Measurements from ENCODE around the gene RHBDD2.
"Not testable (repeated sequence)": the region's sequence is repeated elsewhere in the genome, so short reads cannot be mapped to it uniquely, and the experiment has no call there.

RHBDD2 gene

DNA sequence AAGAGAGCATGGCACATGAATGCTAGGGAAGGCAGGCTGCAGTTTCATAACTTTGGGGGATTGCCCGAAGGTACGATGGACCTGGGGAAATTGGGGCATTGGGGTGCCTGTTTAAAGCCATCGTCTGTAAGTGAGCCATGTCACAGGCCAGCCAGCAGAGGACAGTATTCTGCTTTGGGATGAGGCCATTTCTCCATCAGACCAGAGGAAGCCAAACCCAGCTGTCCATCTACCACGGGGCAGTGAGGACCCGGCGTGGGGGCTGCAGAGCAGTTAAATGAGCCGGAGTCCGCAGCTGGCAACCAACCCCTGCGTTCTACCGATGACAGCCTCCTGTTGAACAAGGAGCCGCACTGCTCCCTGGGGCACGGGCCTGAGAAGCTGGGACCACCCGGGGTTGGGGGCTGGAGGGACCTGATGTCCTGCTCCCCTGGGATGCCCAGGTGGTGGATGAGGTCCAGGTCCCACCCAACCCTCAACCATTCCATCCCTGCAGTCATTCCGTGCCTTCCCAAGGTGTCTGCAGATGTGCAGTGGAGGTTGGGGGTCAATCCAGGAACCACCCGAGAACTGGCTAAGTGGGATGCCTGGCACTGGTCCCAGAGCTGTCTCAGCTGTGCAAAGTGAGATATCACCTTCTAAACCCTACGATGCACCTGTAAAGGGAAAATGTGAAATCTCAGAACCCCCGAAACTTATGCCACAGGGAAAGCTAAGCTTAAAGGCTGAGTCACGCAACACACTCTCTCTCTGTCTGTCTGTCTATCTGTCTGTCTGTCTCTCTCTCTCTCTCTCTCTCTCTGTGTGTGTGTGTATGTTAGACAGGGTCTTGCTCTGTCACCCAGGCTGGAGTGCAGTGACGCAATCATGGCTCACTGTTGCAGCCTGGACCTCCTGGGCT lies 12.1 kb upstream of the RHBDD2 start:
- DNase-seq: peak; percentile 42

DNA sequence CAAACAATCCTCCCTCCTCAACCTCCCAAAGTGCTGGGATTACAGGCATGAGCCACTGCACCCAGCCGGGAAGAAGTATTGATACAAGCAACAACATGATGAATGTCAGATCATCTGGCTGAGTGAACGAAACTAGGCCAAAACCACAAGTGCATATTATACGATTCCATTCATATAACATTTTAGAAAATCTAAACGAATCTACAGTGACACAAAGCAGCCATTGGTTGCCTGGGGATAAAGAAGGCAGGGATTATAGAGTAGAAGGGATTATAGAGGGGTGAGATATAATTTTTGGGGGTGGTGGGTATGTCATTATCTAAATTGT lies 11.5 kb upstream of the RHBDD2 start:
- no peak for DNase-seq

DNA sequence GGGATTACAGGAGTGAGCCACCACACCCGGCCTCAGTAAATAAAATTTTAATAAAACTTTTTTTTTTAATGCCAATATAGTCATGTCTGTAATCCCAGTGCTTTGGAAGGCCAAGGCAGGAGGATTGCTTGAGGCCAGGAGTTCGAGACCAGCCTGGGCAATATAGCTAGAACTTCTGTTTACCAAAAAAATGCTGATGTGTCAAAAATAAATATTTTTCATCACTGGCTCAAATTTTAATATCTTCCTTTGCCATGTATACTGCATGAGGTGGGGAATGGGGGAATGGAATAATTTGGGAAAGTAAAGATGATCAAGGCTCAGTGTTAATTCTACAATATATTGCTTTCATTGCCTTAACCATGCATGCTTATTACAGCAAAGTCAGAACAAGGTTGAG lies 10.7 kb upstream of the RHBDD2 start:
- DNase-seq: no peak

GRCh38 chr7:75869776-75870379 lies 9.0 kb upstream of the RHBDD2 start:
- DNase-seq: no peak

DNA sequence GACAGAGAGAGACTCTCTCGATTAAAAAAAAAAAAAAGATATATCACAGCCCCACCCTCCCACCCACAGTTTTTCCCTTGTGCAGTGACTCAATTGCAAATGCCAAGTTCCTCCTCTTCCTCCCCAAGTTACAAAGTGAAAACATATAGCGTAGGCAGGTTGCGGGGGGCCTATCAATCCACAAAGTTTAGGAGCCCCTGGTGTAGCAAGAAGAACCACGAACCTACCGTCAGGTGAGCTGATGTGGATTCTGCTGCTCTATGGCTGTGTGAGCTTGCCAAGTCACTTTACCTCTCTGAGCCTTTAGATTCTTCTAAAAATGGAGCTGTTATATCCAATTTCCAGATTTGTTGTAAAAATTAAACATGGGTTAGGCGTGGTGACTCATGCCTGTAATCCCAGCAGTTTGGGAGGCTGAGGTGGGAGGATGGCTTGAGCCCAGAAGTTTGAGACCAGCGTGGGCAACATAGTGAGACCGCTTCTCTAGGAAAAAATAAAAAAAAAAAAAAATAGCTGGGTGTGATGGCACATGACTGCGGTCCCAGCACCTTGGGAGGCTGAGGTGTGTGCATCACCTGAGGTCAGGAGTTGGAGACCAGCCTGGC lies 8.2 kb upstream of the RHBDD2 start:
- no peak for DNase-seq

GRCh38 chr7:75872073-75872782 lies 6.6 kb upstream of the RHBDD2 start:
- DNase-seq: no peak

DNA sequence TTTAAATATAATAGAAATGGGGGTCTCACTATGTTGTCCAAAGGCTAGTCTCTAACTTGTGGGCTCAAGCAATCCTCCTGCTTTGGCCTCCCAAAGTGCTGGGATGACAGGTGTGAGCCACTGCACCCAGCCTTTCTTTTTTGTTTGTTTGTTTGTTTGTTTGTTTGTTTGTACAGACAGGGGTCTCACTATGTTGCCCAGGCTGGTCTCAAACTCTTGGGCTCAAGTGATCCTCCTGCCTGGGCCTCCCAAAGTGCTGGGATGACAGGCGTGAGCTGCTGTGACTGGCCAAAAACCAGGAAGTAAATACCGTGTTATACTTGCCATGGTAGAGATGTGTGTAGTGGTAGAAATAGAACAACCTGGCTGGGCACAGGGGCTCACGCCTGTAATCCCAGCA lies 4.7 kb upstream of the RHBDD2 start:
- DNase-seq: not testable (repeated sequence)

- DNase-seq: no peak
Measured at GRCh38 chr7:75875113-75876080, 3.4 kb upstream of the RHBDD2 start.

GRCh38 chr7:75876126-75876881 lies 2.5 kb upstream of the RHBDD2 start:
- no peak for DNase-seq

DNA sequence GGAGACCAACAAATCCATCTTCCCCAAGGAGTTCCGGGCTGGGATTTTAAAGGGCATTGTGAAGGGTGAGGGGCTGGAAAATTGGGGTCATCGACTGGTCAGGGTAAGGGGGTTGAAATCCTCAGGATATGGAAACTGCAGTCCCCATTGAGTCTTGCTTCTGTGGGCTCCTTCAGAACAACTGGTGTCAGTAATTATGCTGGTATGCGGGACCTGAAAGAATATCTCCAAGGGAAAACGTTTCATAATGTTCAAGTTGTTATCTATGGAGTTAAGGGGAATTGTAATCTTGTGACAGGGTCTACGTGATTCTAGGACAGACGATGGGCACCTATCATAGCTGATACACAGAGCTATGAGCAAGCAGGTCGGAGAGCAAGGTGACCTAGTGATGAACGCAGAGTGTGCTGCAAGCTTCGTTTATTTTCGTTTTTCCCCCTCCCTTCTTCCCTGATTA lies 494 bp upstream of the RHBDD2 start:
- DNase-seq: no peak

DNA sequence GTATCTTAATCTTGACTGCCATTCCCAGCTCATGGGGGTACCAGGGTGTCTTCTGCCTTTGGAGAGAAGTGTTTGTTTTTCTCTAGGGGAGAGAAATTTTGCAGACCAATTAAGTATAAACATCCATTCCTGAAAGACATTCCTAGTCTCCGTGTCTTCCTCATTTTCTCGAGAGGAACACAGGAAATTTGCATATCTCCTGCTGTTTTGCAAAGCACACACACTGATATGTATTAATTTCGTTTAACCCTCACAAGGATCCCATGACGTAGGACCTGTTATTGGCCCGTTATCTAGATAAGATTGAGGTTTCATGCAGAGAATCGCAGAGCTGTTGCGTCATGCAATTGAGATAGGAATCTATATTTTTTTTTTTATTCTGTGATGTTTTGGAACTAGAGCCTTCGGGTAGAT lies 944 bp downstream of the RHBDD2 start:
- no peak for DNase-seq

DNA sequence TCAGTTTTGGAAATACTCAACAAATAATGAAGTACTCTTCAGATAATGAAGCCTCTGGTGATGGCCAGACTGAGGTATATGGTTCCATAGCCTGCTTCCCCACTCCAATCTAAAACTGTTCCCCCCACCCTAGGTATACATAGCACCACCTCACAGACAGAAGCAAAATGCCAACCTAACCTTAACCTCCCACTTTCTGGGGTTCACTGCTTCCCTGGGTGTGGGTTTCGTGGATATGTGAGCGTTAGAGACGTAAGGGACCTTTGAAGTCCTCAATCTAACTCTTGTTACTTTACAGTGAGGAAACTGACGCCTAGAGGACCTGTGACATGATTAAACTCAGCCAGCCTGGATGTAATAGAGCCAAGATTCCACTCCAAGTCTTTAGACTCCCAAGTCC lies 1.4 kb downstream of the RHBDD2 start:
- no peak for DNase-seq

DNA sequence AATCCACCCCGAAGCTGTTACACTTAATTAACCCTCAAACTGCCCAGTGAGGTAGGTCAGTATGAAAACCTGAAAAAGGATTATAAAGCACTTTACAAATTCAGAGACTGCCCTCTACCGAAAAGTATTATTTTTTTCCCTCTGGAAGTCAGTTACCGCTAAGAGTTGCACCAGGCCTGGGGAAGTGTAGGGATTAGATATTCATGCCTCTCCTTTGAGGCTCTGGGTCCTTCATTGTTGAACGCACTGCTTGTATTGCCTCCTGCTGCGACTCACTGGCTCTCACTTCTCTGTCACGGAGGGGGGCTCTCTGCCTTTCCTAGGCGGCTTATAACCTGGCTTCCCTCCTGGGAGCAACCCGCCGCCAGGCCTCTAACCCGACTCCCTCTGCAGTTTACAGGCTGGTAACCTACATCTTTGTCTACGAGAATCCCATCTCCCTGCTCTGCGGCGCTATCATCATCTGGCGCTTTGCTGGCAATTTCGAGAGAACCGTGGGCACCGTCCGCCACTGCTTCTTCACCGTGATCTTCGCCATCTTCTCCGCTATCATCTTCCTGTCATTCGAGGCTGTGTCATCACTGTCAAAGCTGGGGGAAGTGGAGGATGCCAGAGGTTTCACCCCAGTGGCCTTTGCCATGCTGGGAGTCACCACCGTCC lies 2.7 kb downstream of the RHBDD2 start:
- no peak for DNase-seq

DNA sequence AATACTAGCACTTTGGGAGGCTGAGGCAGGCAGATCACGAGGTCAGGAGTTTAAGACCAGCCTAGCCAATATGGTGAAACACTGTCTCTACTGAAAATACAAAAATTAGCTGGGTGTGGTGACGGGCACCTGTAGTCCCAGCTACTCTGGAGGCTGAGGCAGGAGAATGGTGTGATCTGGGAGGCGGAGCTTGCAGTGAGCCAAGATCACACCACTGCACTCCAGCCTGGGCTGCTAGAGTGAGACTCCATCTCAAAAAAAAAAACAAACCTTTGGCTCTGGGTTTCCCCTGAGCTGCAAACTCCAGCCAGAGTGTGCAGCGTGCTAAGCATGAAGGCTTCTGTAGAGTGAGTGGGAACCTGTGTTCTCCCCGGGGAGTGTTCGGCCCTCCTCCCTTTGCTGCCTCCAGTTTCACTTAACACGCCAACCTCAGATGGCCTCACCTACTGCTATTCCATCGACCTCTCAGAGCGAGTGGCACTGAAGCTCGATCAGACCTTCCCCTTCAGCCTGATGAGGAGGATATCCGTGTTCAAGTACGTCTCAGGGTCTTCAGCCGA lies 4.5 kb downstream of the RHBDD2 start:
- DNase-seq: not testable (repeated sequence)

DNA sequence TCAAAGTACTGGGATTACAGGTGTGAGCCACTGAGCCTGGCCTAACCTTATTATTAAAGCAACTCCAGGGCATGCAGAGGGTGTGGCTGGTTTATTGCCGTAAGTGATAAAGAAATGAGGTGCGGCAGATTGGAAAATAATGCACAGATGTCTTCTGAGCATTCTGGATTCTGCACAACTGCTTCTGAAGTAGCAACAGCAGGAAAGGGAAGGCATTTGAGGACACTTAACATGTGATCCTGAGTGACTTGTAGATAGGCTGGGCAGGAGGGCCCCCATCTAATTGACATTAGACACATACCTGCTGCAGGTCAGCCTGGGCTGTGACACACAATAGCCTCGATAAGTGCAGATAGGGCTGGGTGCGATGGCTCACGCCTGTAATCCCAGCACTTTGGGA lies 5.6 kb downstream of the RHBDD2 start:
- DNase-seq: no peak

DNA sequence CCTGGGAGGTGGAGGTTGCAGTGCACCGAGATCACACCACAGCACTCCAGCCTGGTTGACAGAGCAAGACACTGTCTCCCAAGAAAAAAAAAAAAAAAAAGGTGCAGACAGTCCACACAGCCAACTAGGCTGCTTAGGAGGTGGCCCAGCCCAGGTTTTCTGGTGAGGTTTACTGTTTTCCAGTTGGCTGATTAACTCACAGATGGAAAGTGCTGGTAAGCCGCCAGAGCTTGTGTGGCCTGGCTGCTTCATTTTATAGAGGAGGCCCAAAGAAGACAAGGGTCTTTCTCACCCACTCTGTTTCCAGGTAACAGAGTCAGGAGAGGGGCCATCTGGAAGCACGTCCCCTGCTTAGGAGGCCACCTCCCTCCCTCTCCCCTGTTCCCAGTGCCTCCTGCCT lies 6.2 kb downstream of the RHBDD2 start:
- DNase-seq: no peak

- DNase-seq: no peak
Measured at GRCh38 chr7:75887669-75888369, 9.0 kb downstream of the RHBDD2 start.

GRCh38 chr7:75888464-75889222 lies 9.8 kb downstream of the RHBDD2 start:
- DNase-seq: no peak

- DNase-seq: no peak
Measured at GRCh38 chr7:75889223-75889825, 10.5 kb downstream of the RHBDD2 start.

All from NCI-H187 treated with DMSO at 0.1 percent for 48 hours (cell line).